Keratinocyte (primary cell): ENCODE data around the gene DHX38. TPM values are rescaled to one million over a fixed set of nuclear protein-coding genes. Genes with fewer than 3 reads are reported as not detected.

ENCODE experiments used
- DNase-seq: peaks from one replicate; pipeline ENCODE4 v3.0.0-alpha.2; 2011; ENCODE audit warnings: low read depth, missing footprints, low spot score
- FAIRE-seq: peaks from 2 replicates; lab custom pipeline; 2011; peaks lifted over from hg19 to GRCh38; lab: Jason Lieb, UNC
- H2AFZ ChIP-seq: 2 replicates; pipeline ENCODE4 v1.6.0; 2012; ENCODE audit warnings: low read length, control low read depth, inconsistent platforms; ENCODE audit not compliant: control insufficient read depth
- H3K27ac ChIP-seq: 2 replicates; pipeline ENCODE4 v1.5.1; 2011; ENCODE audit warnings: low read length; ENCODE audit not compliant: control insufficient read depth, insufficient read depth
- H3K27me3 ChIP-seq: 3 replicates; pipeline ENCODE4 v1.6.0; 2011; ENCODE audit warnings: low read length; ENCODE audit not compliant: control insufficient read depth, insufficient read depth; ENCODE audit errors: extremely low read depth
- H3K36me3 ChIP-seq, 2 experiments: 2 replicates in 1 of 2; 3 replicates in 1 of 2; pipeline ENCODE4 v1.5.1; 2011; ENCODE audit warnings: low read length in 2 of 2, mild to moderate bottlenecking in 1 of 2; ENCODE audit not compliant: control insufficient read depth in 2 of 2, insufficient read depth in 2 of 2; ENCODE audit errors: extremely low read depth in 1 of 2
- H3K4me1 ChIP-seq: 3 replicates; pipeline ENCODE4 v1.5.1; 2011; ENCODE audit warnings: low read length; ENCODE audit not compliant: control insufficient read depth, insufficient read depth; ENCODE audit errors: extremely low read depth
- H3K4me2 ChIP-seq: 3 replicates; pipeline ENCODE4 v1.6.0; 2011; ENCODE audit warnings: low read depth, low read length; ENCODE audit not compliant: control insufficient read depth, insufficient read depth; ENCODE audit errors: extremely low read depth
- H3K4me3 ChIP-seq, 3 experiments: fragments of 200-600 bp in 1 of 3; sonication (generic) in 1 of 3; 2 replicates in 2 of 3; 3 replicates in 1 of 3; pipeline ENCODE4 v1.5.1; 2011 to 2016; ENCODE audit warnings: low read length in 3 of 3, mild to moderate bottlenecking in 3 of 3, control low read depth in 2 of 3, inconsistent platforms in 1 of 3, low read depth in 1 of 3, mixed read lengths in 1 of 3, mixed run types in 1 of 3, moderate library complexity in 1 of 3; ENCODE audit not compliant: control insufficient read depth in 2 of 3, insufficient read depth in 2 of 3; ENCODE audit errors: extremely low read depth in 1 of 3
- H3K79me2 ChIP-seq: 2 replicates; pipeline ENCODE4 v1.6.0; 2012; ENCODE audit warnings: low read length; ENCODE audit not compliant: control insufficient read depth, insufficient read depth
- H3K9ac ChIP-seq: 3 replicates; pipeline ENCODE4 v1.6.0; 2011; ENCODE audit warnings: low read length; ENCODE audit not compliant: control insufficient read depth, insufficient read depth; ENCODE audit errors: extremely low read depth
- H3K9me1 ChIP-seq: 3 replicates; pipeline ENCODE4 v1.6.0; 2011; ENCODE audit warnings: low read length; ENCODE audit not compliant: control insufficient read depth, insufficient read depth; ENCODE audit errors: extremely low read depth
- H3K9me3 ChIP-seq: 2 replicates; pipeline ENCODE4 v1.5.1; 2012; ENCODE audit warnings: low read depth, low read length; ENCODE audit not compliant: control insufficient read depth
- H4K20me1 ChIP-seq: 3 replicates; pipeline ENCODE4 v1.6.0; 2011; ENCODE audit warnings: low read length; ENCODE audit not compliant: control insufficient read depth, insufficient read depth; ENCODE audit errors: extremely low read depth
- CTCF ChIP-seq, 3 experiments: IDR thresholded peaks in 1 of 3; conservative IDR thresholded peaks in 1 of 3; optimal IDR thresholded peaks in 1 of 3; 2 replicates in 2 of 3; 3 replicates in 1 of 3; pipeline versions ENCODE3 to v1.5.1; 2011; ENCODE audit warnings: low read length in 3 of 3, mild to moderate bottlenecking in 3 of 3, moderate library complexity in 2 of 3, control low read depth in 1 of 3, inconsistent platforms in 1 of 3; ENCODE audit not compliant: insufficient read depth in 2 of 3; ENCODE audit errors: extremely low read depth in 1 of 3
- EZH2 ChIP-seq: IDR thresholded peaks from one replicate; pipeline ENCODE4 v1.6.1; 2012; ENCODE audit warnings: inconsistent platforms, mild to moderate bottlenecking, low read length, moderate library complexity
- dilution Hi-C: fragments of 300-500 bp; cut with MboI; formaldehyde crosslinking; loops from one replicate; pipeline ENCODE4 v1.7.0; 2020; ENCODE audit warnings: low sequenced_read_pairs; ENCODE audit not compliant: extremely low pct_ligation_motif_present
- polyA plus RNA-seq, 5 experiments: library from polyadenylated mRNA; depleted of rRNA in 3 of 5; stranded (reverse) in 3 of 5; stranded (forward) in 1 of 5; unstranded in 1 of 5; fragments of >200 nt; gene quantifications; 1 replicate in 1 of 5; 2 replicates in 3 of 5; 3 replicates in 1 of 5; pipeline versions ENCODE4 v1.2.1 to v1.2.3, GENCODE V29; 2011 to 2012; ENCODE audit warnings: missing spikeins in 2 of 5, low read depth in 1 of 5, low replicate concordance in 1 of 5

The DHX38 gene
- polyA plus RNA-seq, 1 donor (not counting 4 experiments of a cell fraction or from before 2014, with no cell fraction given) = 25.9 TPM

- H4K20me1 ChIP-seq = no peaks in the 10 kb centered on the region
- FAIRE-seq (no peak), DNase-seq (no peak)
- no peaks in the 10 kb centered on the region for H3K27me3 ChIP-seq
- H3K9ac ChIP-seq = no peak overlapping the region
- H3K36me3 ChIP-seq = no peaks in the 10 kb centered on the region
- no peak overlapping the region for H3K4me3 ChIP-seq
- no peaks in the 10 kb centered on the region for H3K79me2 ChIP-seq
- TF ChIP-seq EZH2 (no peak), CTCF (optimal IDR thresholded peaks at IDR 0.05 in 1 of 3, IDR thresholded peaks at IDR 0.05 in 1 of 3, conservative IDR thresholded peaks at IDR 0.05 in 1 of 3; ENCODE audit: extremely low read depth in 1 of 3, insufficient read depth in 2 of 3, low read length in 3 of 3) (no peak)
- no peaks in the 10 kb centered on the region for H3K9me1 ChIP-seq
- H3K9me3 ChIP-seq = no peaks in the 10 kb centered on the region
- no peak overlapping the region for H2AFZ ChIP-seq
- no peak overlapping the region for H3K4me2 ChIP-seq
- H3K27ac ChIP-seq = no peak overlapping the region
- dilution Hi-C loops = no loop called here
- no peaks in the 10 kb centered on the region for H3K4me1 ChIP-seq
Observed at GRCh38 chr16:72122916-72123315, 29.3 kb downstream of the DHX38 start.

GRCh38 chr16:72123426-72123825 lies 29.8 kb downstream of the DHX38 start:
- Histone ChIP-seq H3K4me2 (no peak overlapping the region), H3K27ac (no peak overlapping the region), H2AFZ (no peak overlapping the region), H4K20me1 (no peaks in the 10 kb centered on the region), H3K9me1 (no peaks in the 10 kb centered on the region), H3K79me2 (no peaks in the 10 kb centered on the region), H3K4me3 (no peak overlapping the region), H3K9ac (no peak overlapping the region), H3K9me3 (no peaks in the 10 kb centered on the region), H3K27me3 (no peaks in the 10 kb centered on the region), H3K4me1 (no peaks in the 10 kb centered on the region), H3K36me3 (no peaks in the 10 kb centered on the region)
- dilution Hi-C loops = no loop called here
- TF ChIP-seq CTCF (optimal IDR thresholded peaks at IDR 0.05 in 1 of 3, IDR thresholded peaks at IDR 0.05 in 1 of 3, conservative IDR thresholded peaks at IDR 0.05 in 1 of 3; ENCODE audit: extremely low read depth in 1 of 3, insufficient read depth in 2 of 3, low read length in 3 of 3) (no peak), EZH2 (no peak)
- FAIRE-seq = no peak
- DNase-seq = no peak
